ENCODE data around the gene SLC22A5. TPM values are rescaled to one million over a fixed set of nuclear protein-coding genes. Genes with fewer than 3 reads are reported as not detected.

The SLC22A5 gene
- total RNA-seq, 1 donor from 2014 or later = 11.9 TPM

- Histone ChIP-seq H3K36me3 (no peaks in the 10 kb centered on the region), H3K4me1 (peaks cover 9 to 32% of the 10 kb centered on the region in 2 donors), H3K4me3 (no peak overlapping the region), H3K9me3 (no peaks in the 10 kb centered on the region), H3K27ac (peak overlapping the region; percentile 84 to 93), H3K27me3 (no peaks in the 10 kb centered on the region)
- intact Hi-C loops (cut with DNase I) = no loop called here
- no peak for DNase-seq (ENCODE audit: low spot score in 2 of 2)
- TF ChIP-seq CTCF (IDR thresholded peaks at IDR 0.05) = no peak
Observed at GRCh38 chr5:132372127-132372526, 2.6 kb downstream of the SLC22A5 start.

GRCh38 chr5:132372542-132372941, 3.0 kb downstream of the SLC22A5 start:
- H3K36me3 ChIP-seq = no peaks in the 10 kb centered on the region
- no peak for TF ChIP-seq CTCF (IDR thresholded peaks at IDR 0.05)
- H3K4me3 ChIP-seq = no peak overlapping the region
- H3K4me1 ChIP-seq = peaks cover 11 to 33% of the 10 kb centered on the region in 2 donors
- no peaks in the 10 kb centered on the region for H3K9me3 ChIP-seq
- intact Hi-C loops (cut with DNase I) = no loop called here
- DNase-seq (ENCODE audit: low spot score in 2 of 2) = no peak
- peak overlapping the region; percentile 84 to 93 for H3K27ac ChIP-seq
- no peaks in the 10 kb centered on the region for H3K27me3 ChIP-seq

DNA sequence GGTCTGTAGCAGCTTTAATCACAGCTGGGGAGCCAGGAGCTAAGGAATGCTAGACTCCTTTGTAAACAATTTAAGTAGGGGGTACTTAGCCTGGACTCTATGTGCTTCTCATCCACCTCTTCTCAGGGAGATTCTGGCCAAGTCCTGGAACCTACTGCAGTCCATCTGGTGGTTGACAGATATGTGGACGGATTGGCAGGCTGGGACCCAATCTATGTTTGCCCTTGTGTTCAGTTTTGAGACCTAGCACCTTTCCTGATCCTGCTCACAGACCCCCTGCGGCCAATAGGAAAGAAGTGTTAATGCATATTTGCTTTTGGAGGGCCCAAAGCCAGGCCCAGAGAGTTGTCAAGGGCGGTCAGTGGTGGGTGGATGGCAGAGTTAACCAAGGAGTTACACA, 6.4 kb downstream of the SLC22A5 start:
- Histone ChIP-seq H3K4me3 (no peak overlapping the region), H3K9me3 (no peaks in the 10 kb centered on the region), H3K27ac (peak overlapping the region; percentile 81 to 82), H3K36me3 (peaks cover 4 to 9% of the 10 kb centered on the region in 2 donors), H3K27me3 (no peaks in the 10 kb centered on the region), H3K4me1 (peaks cover 14 to 22% of the 10 kb centered on the region in 2 donors)
- intact Hi-C loops (cut with DNase I) = no loop called here
- DNase-seq (ENCODE audit: low spot score in 2 of 2) = no peak
- TF ChIP-seq CTCF (IDR thresholded peaks at IDR 0.05) = no peak

GRCh38 chr5:132376694-132377641, 7.5 kb downstream of the SLC22A5 start:
- no peaks in the 10 kb centered on the region for H3K9me3 ChIP-seq
- H3K4me1 ChIP-seq = peaks cover 11 to 17% of the 10 kb centered on the region in 2 donors
- H3K36me3 ChIP-seq = peaks cover 12 to 13% of the 10 kb centered on the region in 2 donors
- peak in 1 of 2 donors; percentile 68 for DNase-seq (ENCODE audit: low spot score in 2 of 2)
- H3K4me3 ChIP-seq = peak overlapping the region; percentile 31 to 51
- H3K27ac ChIP-seq = peak overlapping the region; percentile 81 to 82
- TF ChIP-seq CTCF (IDR thresholded peaks at IDR 0.05) = no peak
- H3K27me3 ChIP-seq = no peaks in the 10 kb centered on the region
- intact Hi-C loops (cut with DNase I) = no loop called here

DNA sequence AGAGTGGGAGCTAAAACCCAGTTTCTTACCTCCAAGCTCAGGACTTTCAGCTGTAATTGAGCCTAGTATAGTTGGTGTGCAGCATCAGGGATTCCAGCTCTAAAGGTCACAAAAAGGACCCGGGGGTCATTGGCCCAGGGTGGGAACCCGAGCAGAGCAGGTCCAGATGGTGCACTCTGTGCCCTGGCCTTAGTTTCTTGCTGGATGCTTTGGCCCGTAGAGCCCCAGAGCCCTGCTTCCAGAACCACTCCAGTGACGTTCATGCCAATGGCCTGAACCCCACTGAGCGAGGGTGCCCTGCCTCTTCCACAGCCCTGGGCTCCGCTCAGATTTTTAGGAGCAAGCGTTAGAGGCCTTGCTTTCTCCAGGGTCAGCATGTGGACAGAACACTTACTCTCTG, 8.2 kb downstream of the SLC22A5 start:
- H3K4me1 ChIP-seq = peaks cover 11 to 17% of the 10 kb centered on the region in 2 donors
- H3K27ac ChIP-seq = peak overlapping the region; percentile 81 to 82
- H3K9me3 ChIP-seq = no peaks in the 10 kb centered on the region
- DNase-seq (ENCODE audit: low spot score in 2 of 2) = no peak
- H3K27me3 ChIP-seq = no peaks in the 10 kb centered on the region
- no peak for TF ChIP-seq CTCF (IDR thresholded peaks at IDR 0.05)
- peaks cover 12 to 13% of the 10 kb centered on the region in 2 donors for H3K36me3 ChIP-seq
- peak overlapping the region in 1 of 2 donors; percentile 51 for H3K4me3 ChIP-seq
- intact Hi-C loops (cut with DNase I) = no loop called here
